Activated T-helper 1 cell treated with anti-CD3 and anti-CD28 coated beads, Interleukin-12 subunit alpha, Interleukin-12 subunit beta, Interleukin-2, Interleukin-4 antibody, amounts not matched to agents 30 ng/mL and 10 ng/mL and 1 ng/mL, durations not matched to agents 14 hours and 24 hours and 36 hours (primary cell): ENCODE measurements around the gene IL9. TPM values are rescaled to one million over a fixed set of nuclear protein-coding genes. Genes with fewer than 3 reads are reported as not detected.
A peak's percentile ranks its signal among the peaks of the same experiment; 100 is the strongest.

Experiments used
- DNase-seq: peaks from one replicate; pipeline ENCODE4 v3.0.0; 2021; ENCODE audit warnings: low spot score
- H3K27ac Mint-ChIP-seq: one replicate; pipeline ENCODE4 v1.8.0; 2021; ENCODE audit warnings: mild to moderate bottlenecking, mixed read lengths
- H3K27me3 Mint-ChIP-seq: one replicate; pipeline ENCODE4 v1.8.0; 2022; ENCODE audit warnings: mild to moderate bottlenecking, moderate library complexity, mixed read lengths; ENCODE audit not compliant: insufficient read depth
- H3K36me3 Mint-ChIP-seq: one replicate; pipeline ENCODE4 v1.8.0; 2021; ENCODE audit warnings: low read depth, mixed read lengths
- H3K4me1 Mint-ChIP-seq: one replicate; pipeline ENCODE4 v1.8.0; 2021; ENCODE audit warnings: low read depth, mixed read lengths
- H3K4me3 Mint-ChIP-seq: one replicate; pipeline ENCODE4 v1.8.0; 2021; ENCODE audit warnings: mild to moderate bottlenecking, moderate library complexity, mixed read lengths
- H3K9me3 Mint-ChIP-seq: one replicate; pipeline ENCODE4 v1.8.0; 2021; ENCODE audit warnings: mixed read lengths
- intact Hi-C: fragments of 100-400 bp; cut with micrococcal nuclease; formaldehyde crosslinking; loops from one replicate; pipeline ENCODE4 v1.15.1; 2024
- total RNA-seq: library from RNA; stranded (reverse); gene quantifications from 2 replicates; pipeline ENCODE4 v1.2.3, GENCODE V29; 2022

IL9 gene
- total RNA-seq, 1 donor from 2014 or later, result 0.36 TPM

- Mint-ChIP-seq H3K4me3 (no peak overlapping the region), H3K36me3 (no peaks in the 10 kb centered on the region), H3K27me3 (peaks cover 17% of the 10 kb centered on the region), H3K27ac (no peak overlapping the region), H3K4me1 (no peaks in the 10 kb centered on the region), H3K9me3 (no peaks in the 10 kb centered on the region)
- intact Hi-C loops, result no loop called here
- DNase-seq, result no peak
Observed at GRCh38 chr5:135915466-135916001, 19.9 kb upstream of the IL9 start.

- H3K9me3 Mint-ChIP-seq, result no peaks in the 10 kb centered on the region
- no peak overlapping the region for H3K27ac Mint-ChIP-seq
- peaks cover 23% of the 10 kb centered on the region for H3K27me3 Mint-ChIP-seq
- H3K4me3 Mint-ChIP-seq, result no peak overlapping the region
- intact Hi-C loops, result no loop called here
- no peak for DNase-seq
- no peaks in the 10 kb centered on the region for H3K36me3 Mint-ChIP-seq
- H3K4me1 Mint-ChIP-seq, result no peaks in the 10 kb centered on the region
Observed at GRCh38 chr5:135913713-135914626, 18.3 kb upstream of the IL9 start.

- H3K27me3 Mint-ChIP-seq, result peaks cover 16% of the 10 kb centered on the region
- no peaks in the 10 kb centered on the region for H3K36me3 Mint-ChIP-seq
- DNase-seq, result no peak
- H3K27ac Mint-ChIP-seq, result no peak overlapping the region
- intact Hi-C loops, result no loop called here
- H3K4me1 Mint-ChIP-seq, result no peaks in the 10 kb centered on the region
- H3K9me3 Mint-ChIP-seq, result no peaks in the 10 kb centered on the region
- no peak overlapping the region for H3K4me3 Mint-ChIP-seq
Observed at GRCh38 chr5:135905144-135905543, 9.5 kb upstream of the IL9 start.

- Mint-ChIP-seq H3K36me3 (no peaks in the 10 kb centered on the region), H3K4me1 (no peaks in the 10 kb centered on the region), H3K9me3 (no peaks in the 10 kb centered on the region), H3K27me3 (peaks cover 17% of the 10 kb centered on the region), H3K4me3 (no peak overlapping the region), H3K27ac (no peak overlapping the region)
- intact Hi-C loops, result no loop called here
- DNase-seq, result no peak
Observed at GRCh38 chr5:135901633-135902032, 6.0 kb upstream of the IL9 start.

GRCh38 chr5:135900276-135900675 is 4.6 kb upstream of the IL9 start:
- peaks cover 20% of the 10 kb centered on the region for H3K27me3 Mint-ChIP-seq
- no peaks in the 10 kb centered on the region for H3K4me1 Mint-ChIP-seq
- no peak overlapping the region for H3K4me3 Mint-ChIP-seq
- H3K27ac Mint-ChIP-seq, result no peak overlapping the region
- intact Hi-C loops, result no loop called here
- no peaks in the 10 kb centered on the region for H3K36me3 Mint-ChIP-seq
- no peaks in the 10 kb centered on the region for H3K9me3 Mint-ChIP-seq
- no peak for DNase-seq

GRCh38 chr5:135898651-135899050 is 3.0 kb upstream of the IL9 start:
- Mint-ChIP-seq H3K27ac (no peak overlapping the region), H3K4me1 (no peaks in the 10 kb centered on the region), H3K4me3 (no peak overlapping the region), H3K27me3 (peaks cover 27% of the 10 kb centered on the region), H3K36me3 (no peaks in the 10 kb centered on the region), H3K9me3 (no peaks in the 10 kb centered on the region)
- DNase-seq, result no peak
- intact Hi-C loops, result no loop called here

GRCh38 chr5:135894789-135895188 is 852 bp downstream of the IL9 start:
- Mint-ChIP-seq H3K4me1 (peaks cover 6% of the 10 kb centered on the region), H3K4me3 (no peak overlapping the region), H3K27ac (no peak overlapping the region), H3K27me3 (peaks cover 21% of the 10 kb centered on the region), H3K36me3 (no peaks in the 10 kb centered on the region), H3K9me3 (no peaks in the 10 kb centered on the region)
- intact Hi-C loops, result no loop called here
- DNase-seq, result no peak

- intact Hi-C loops, result no loop called here
- H3K4me3 Mint-ChIP-seq, result no peak overlapping the region
- DNase-seq, result no peak
- H3K27ac Mint-ChIP-seq, result no peak overlapping the region
- H3K36me3 Mint-ChIP-seq, result no peaks in the 10 kb centered on the region
- no peaks in the 10 kb centered on the region for H3K9me3 Mint-ChIP-seq
- H3K27me3 Mint-ChIP-seq, result peaks cover 22% of the 10 kb centered on the region
- H3K4me1 Mint-ChIP-seq, result peaks cover 6% of the 10 kb centered on the region
Observed at GRCh38 chr5:135894276-135894675, 1.4 kb downstream of the IL9 start.

GRCh38 chr5:135891791-135892190 is 3.9 kb downstream of the IL9 start:
- intact Hi-C loops, result no loop called here
- no peaks in the 10 kb centered on the region for H3K36me3 Mint-ChIP-seq

GRCh38 chr5:135891268-135891667 is 4.4 kb downstream of the IL9 start:
- Mint-ChIP-seq H3K27me3 (peaks cover 27% of the 10 kb centered on the region), H3K36me3 (no peaks in the 10 kb centered on the region), H3K9me3 (no peaks in the 10 kb centered on the region)

More at GRCh38 chr5:135891791-135892190, 3.9 kb downstream of the IL9 start:
- Mint-ChIP-seq H3K4me1 (peaks cover 14% of the 10 kb centered on the region), H3K9me3 (no peaks in the 10 kb centered on the region), H3K27ac (no peak overlapping the region), H3K4me3 (no peak overlapping the region), H3K27me3 (peaks cover 27% of the 10 kb centered on the region)
- no peak for DNase-seq

GRCh38 chr5:135890867-135891266 is 4.8 kb downstream of the IL9 start:
- peak; percentile 10 for DNase-seq
- H3K36me3 Mint-ChIP-seq, result no peaks in the 10 kb centered on the region
- H3K4me3 Mint-ChIP-seq, result no peak overlapping the region
- H3K9me3 Mint-ChIP-seq, result no peaks in the 10 kb centered on the region
- H3K4me1 Mint-ChIP-seq, result peaks cover 14% of the 10 kb centered on the region
- intact Hi-C loops, result no loop called here
- H3K27ac Mint-ChIP-seq, result no peak overlapping the region
- H3K27me3 Mint-ChIP-seq, result peaks cover 27% of the 10 kb centered on the region

More at GRCh38 chr5:135891268-135891667, 4.4 kb downstream of the IL9 start:
- no peak overlapping the region for H3K4me3 Mint-ChIP-seq
- H3K4me1 Mint-ChIP-seq, result peaks cover 14% of the 10 kb centered on the region
- intact Hi-C loops, result no loop called here
- no peak overlapping the region for H3K27ac Mint-ChIP-seq
- DNase-seq, result no peak

GRCh38 chr5:135890296-135890695 is 5.3 kb downstream of the IL9 start:
- peaks cover 14% of the 10 kb centered on the region for H3K4me1 Mint-ChIP-seq
- H3K27me3 Mint-ChIP-seq, result peaks cover 25% of the 10 kb centered on the region
- DNase-seq, result no peak
- H3K9me3 Mint-ChIP-seq, result no peaks in the 10 kb centered on the region
- no peak overlapping the region for H3K4me3 Mint-ChIP-seq
- H3K27ac Mint-ChIP-seq, result no peak overlapping the region
- intact Hi-C loops, result no loop called here
- no peaks in the 10 kb centered on the region for H3K36me3 Mint-ChIP-seq

- intact Hi-C loops, result loop anchor here (1.0 to 5.0 kb wide), 5 partner anchors 174 to 539 kb away; no protein-coding TSS in a partner anchor
- H3K4me3 Mint-ChIP-seq, result no peak overlapping the region
Observed at GRCh38 chr5:135887881-135888614, 7.6 kb downstream of the IL9 start.

More at GRCh38 chr5:135887881-135888614, 7.6 kb downstream of the IL9 start:
- Mint-ChIP-seq H3K4me1 (peaks cover 14% of the 10 kb centered on the region), H3K27ac (no peak overlapping the region), H3K36me3 (no peaks in the 10 kb centered on the region), H3K9me3 (no peaks in the 10 kb centered on the region), H3K27me3 (peaks cover 20% of the 10 kb centered on the region)
- no peak for DNase-seq
